Astrocyte (in vitro differentiated cells and primary cell): ENCODE measurements around the gene AP2B1. TPM values are rescaled to one million over a fixed set of nuclear protein-coding genes. Genes with fewer than 3 reads are reported as not detected.

Experiments
- DNase-seq: peaks from one replicate; pipeline ENCODE4 v3.0.0-alpha.2; 2010; ENCODE audit warnings: low read depth
- FAIRE-seq: peaks from 2 replicates; lab custom pipeline; 2011; peaks lifted over from hg19 to GRCh38; lab: Jason Lieb, UNC
- H2AFZ ChIP-seq: 2 replicates; pipeline ENCODE4 v1.6.0; 2012; ENCODE audit warnings: low read depth, low read length, inconsistent platforms
- H3K27ac ChIP-seq: 2 replicates; pipeline ENCODE4 v1.5.1; 2011; ENCODE audit warnings: low read depth, low read length, inconsistent platforms
- H3K27me3 ChIP-seq: 2 replicates; pipeline ENCODE4 v1.6.0; 2011; ENCODE audit warnings: low read length, inconsistent platforms; ENCODE audit not compliant: insufficient read depth
- H3K36me3 ChIP-seq: 2 replicates; pipeline ENCODE4 v1.5.1; 2011; ENCODE audit warnings: low read length, inconsistent platforms; ENCODE audit not compliant: insufficient read depth
- H3K4me1 ChIP-seq: 2 replicates; pipeline ENCODE4 v1.5.1; 2011; ENCODE audit warnings: low read length, inconsistent platforms; ENCODE audit not compliant: insufficient read depth
- H3K4me2 ChIP-seq: 2 replicates; pipeline ENCODE4 v1.6.0; 2012; ENCODE audit warnings: low read length, inconsistent platforms
- H3K4me3 ChIP-seq: 2 replicates; pipeline ENCODE4 v1.5.1; 2011; ENCODE audit warnings: low read depth, mild to moderate bottlenecking, low read length, inconsistent platforms; ENCODE audit not compliant: insufficient read depth
- H3K79me2 ChIP-seq: 2 replicates; pipeline ENCODE4 v1.6.0; 2012; ENCODE audit warnings: mild to moderate bottlenecking, low read length, inconsistent platforms; ENCODE audit not compliant: insufficient read depth
- H3K9ac ChIP-seq: 2 replicates; pipeline ENCODE4 v1.6.0; 2012; ENCODE audit warnings: mild to moderate bottlenecking, low read length, inconsistent platforms
- H3K9me3 ChIP-seq: 2 replicates; pipeline ENCODE4 v1.5.1; 2012; ENCODE audit warnings: low read depth, mild to moderate bottlenecking, low read length, inconsistent platforms; ENCODE audit not compliant: insufficient read depth
- H4K20me1 ChIP-seq: 2 replicates; pipeline ENCODE4 v1.6.0; 2012; ENCODE audit warnings: low read length, inconsistent platforms; ENCODE audit not compliant: insufficient read depth
- H3K27ac Mint-ChIP-seq: one replicate; pipeline ENCODE4 v1.8.0; 2021; ENCODE audit warnings: mild to moderate bottlenecking, mixed read lengths; ENCODE audit not compliant: unreplicated experiment
- H3K27me3 Mint-ChIP-seq: one replicate; pipeline ENCODE4 v1.8.0; 2021; ENCODE audit warnings: low read depth, mixed read lengths; ENCODE audit not compliant: unreplicated experiment
- H3K36me3 Mint-ChIP-seq: one replicate; pipeline ENCODE4 v1.8.0; 2021; ENCODE audit warnings: low read depth, mixed read lengths; ENCODE audit not compliant: unreplicated experiment
- H3K4me1 Mint-ChIP-seq: one replicate; pipeline ENCODE4 v1.8.0; 2021; ENCODE audit warnings: low read depth, mixed read lengths; ENCODE audit not compliant: unreplicated experiment
- H3K4me3 Mint-ChIP-seq: one replicate; pipeline ENCODE4 v1.8.0; 2021; ENCODE audit warnings: mild to moderate bottlenecking, moderate library complexity, mixed read lengths; ENCODE audit not compliant: unreplicated experiment
- H3K9me3 Mint-ChIP-seq: one replicate; pipeline ENCODE4 v1.8.0; 2021; ENCODE audit warnings: mild to moderate bottlenecking, mixed read lengths; ENCODE audit not compliant: unreplicated experiment
- CTCF ChIP-seq: IDR thresholded peaks from 2 replicates; pipeline ENCODE4 v1.5.1; 2011; ENCODE audit warnings: low read depth, mild to moderate bottlenecking, inconsistent platforms, low read length, moderate library complexity; ENCODE audit not compliant: insufficient read depth
- EZH2 ChIP-seq: IDR thresholded peaks from 2 replicates; pipeline ENCODE4 v1.6.1; 2012; ENCODE audit warnings: mild to moderate bottlenecking, low read length, inconsistent platforms; ENCODE audit not compliant: insufficient read depth
- total RNA-seq: library from RNA; stranded (reverse); gene quantifications from 2 replicates; pipeline ENCODE4 v1.2.1, GENCODE V29; 2021

The AP2B1 gene
- total RNA-seq, 1 donor from 2014 or later: 313 TPM

DNA sequence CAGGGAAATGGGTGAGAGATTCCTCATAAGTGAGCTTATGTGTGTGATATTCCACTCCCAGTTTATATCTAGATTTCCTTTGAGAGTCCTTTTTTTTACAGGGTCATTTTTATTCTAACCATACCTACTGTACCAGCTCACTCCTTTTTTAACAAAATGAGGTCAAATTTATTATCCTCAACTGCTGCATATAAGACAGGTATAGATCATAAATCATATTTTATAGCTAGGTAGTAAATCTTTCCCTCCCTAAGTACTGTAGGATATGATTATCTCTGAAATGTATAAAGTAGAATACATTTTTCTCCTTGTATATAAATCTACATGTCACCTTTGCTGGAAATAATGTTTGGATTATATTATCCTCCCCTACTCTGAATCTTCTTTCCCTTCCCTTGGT lies 31.5 kb downstream of the AP2B1 start:
- H3K4me1 Mint-ChIP-seq: no peaks in the 10 kb centered on the region

DNA sequence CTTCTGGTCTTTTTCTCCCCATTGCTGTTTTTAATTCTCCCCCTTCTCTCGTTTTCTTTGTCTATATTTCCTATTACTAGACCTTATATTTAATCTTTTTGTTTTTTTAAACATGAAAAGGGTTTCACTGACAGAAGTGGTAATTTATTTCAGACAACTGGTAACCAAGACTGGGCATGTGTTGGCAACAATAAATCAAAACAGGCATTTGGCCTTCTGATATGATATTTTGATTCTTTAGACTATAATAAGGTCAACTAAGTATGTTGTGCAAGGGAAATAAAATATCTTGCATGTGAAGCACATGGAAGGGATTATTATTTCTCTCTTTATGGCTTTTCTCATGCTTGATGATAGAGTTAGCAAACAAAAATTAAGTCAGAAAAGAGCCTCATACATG lies 34.6 kb downstream of the AP2B1 start:
- H3K4me2 ChIP-seq: no peak overlapping the region
- no peaks in the 10 kb centered on the region for H3K4me1 Mint-ChIP-seq
- H3K4me1 ChIP-seq: no peaks in the 10 kb centered on the region
- H3K36me3 ChIP-seq: peaks cover 32% of the 10 kb centered on the region
- no peak overlapping the region for H3K9ac ChIP-seq
- H3K27me3 ChIP-seq: no peaks in the 10 kb centered on the region
- no peaks in the 10 kb centered on the region for H3K27me3 Mint-ChIP-seq
- no peaks in the 10 kb centered on the region for H3K9me3 Mint-ChIP-seq
- no peaks in the 10 kb centered on the region for H3K9me3 ChIP-seq
- peaks cover 31% of the 10 kb centered on the region for H3K79me2 ChIP-seq
- H3K4me3 ChIP-seq: no peak overlapping the region
- peaks cover 34% of the 10 kb centered on the region for H4K20me1 ChIP-seq
- DNase-seq (no peak), FAIRE-seq (no peak)
- no peak overlapping the region for H3K27ac ChIP-seq
- H3K36me3 Mint-ChIP-seq: peaks cover 9% of the 10 kb centered on the region
- no peak overlapping the region for H3K4me3 Mint-ChIP-seq
- no peak overlapping the region for H2AFZ ChIP-seq
- TF ChIP-seq EZH2 (no peak), CTCF (no peak)
- no peak overlapping the region for H3K27ac Mint-ChIP-seq

More for the DNA sequence above, 31.5 kb downstream of the AP2B1 start:
- no peak overlapping the region for H3K4me3 Mint-ChIP-seq
- no peak overlapping the region for H3K4me2 ChIP-seq
- FAIRE-seq (no peak), DNase-seq (no peak)
- H3K27me3 ChIP-seq: no peaks in the 10 kb centered on the region
- H2AFZ ChIP-seq: no peak overlapping the region
- H3K27ac ChIP-seq: no peak overlapping the region
- H3K9me3 ChIP-seq: no peaks in the 10 kb centered on the region
- peaks cover under 1% of the 10 kb centered on the region for H3K36me3 Mint-ChIP-seq
- H3K36me3 ChIP-seq: peaks cover 16% of the 10 kb centered on the region
- no peak overlapping the region for H3K27ac Mint-ChIP-seq
- no peaks in the 10 kb centered on the region for H3K9me3 Mint-ChIP-seq
- peaks cover 44% of the 10 kb centered on the region for H4K20me1 ChIP-seq
- peaks cover 54% of the 10 kb centered on the region for H3K79me2 ChIP-seq
- no peak for TF ChIP-seq CTCF
- TF ChIP-seq EZH2: no peak
- H3K9ac ChIP-seq: no peak overlapping the region
- no peaks in the 10 kb centered on the region for H3K27me3 Mint-ChIP-seq
- no peaks in the 10 kb centered on the region for H3K4me1 ChIP-seq
- no peak overlapping the region for H3K4me3 ChIP-seq

DNA sequence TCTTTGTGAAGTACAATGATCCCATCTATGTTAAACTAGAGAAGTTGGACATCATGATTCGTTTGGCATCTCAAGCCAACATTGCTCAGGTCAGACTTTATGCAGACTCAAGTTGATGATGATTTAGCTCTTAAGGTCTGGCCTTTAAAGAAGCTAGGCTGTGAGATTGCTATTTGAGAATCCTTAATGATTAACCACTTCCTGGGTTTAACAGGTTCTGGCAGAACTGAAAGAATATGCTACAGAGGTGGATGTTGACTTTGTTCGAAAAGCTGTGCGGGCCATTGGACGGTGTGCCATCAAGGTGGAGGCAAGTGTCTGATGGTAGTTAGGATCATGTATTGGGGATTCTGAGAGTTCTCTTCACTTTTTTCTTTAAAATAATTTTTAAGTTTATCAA lies 40.3 kb downstream of the AP2B1 start:
- peaks cover 38% of the 10 kb centered on the region for H3K36me3 ChIP-seq
- Mint-ChIP-seq H3K27ac (peak overlapping the region; percentile 18), H3K36me3 (peaks cover 9% of the 10 kb centered on the region)

More for the DNA sequence above, 40.3 kb downstream of the AP2B1 start:
- Histone ChIP-seq H2AFZ (no peak overlapping the region), H4K20me1 (peaks cover 28% of the 10 kb centered on the region), H3K9ac (no peak overlapping the region), H3K9me3 (no peaks in the 10 kb centered on the region), H3K79me2 (peaks cover 3% of the 10 kb centered on the region), H3K4me1 (peaks cover 4% of the 10 kb centered on the region), H3K4me3 (no peak overlapping the region), H3K27ac (no peak overlapping the region), H3K27me3 (no peaks in the 10 kb centered on the region), H3K4me2 (no peak overlapping the region)
- no peak overlapping the region for H3K4me3 Mint-ChIP-seq
- peaks cover 4% of the 10 kb centered on the region for H3K4me1 Mint-ChIP-seq
- H3K9me3 Mint-ChIP-seq: no peaks in the 10 kb centered on the region
- peak; percentile 32 for FAIRE-seq
- H3K27me3 Mint-ChIP-seq: no peaks in the 10 kb centered on the region
- TF ChIP-seq CTCF: no peak
- TF ChIP-seq EZH2: no peak
- DNase-seq: no peak
